ENCODE results near the gene STK33.

GRCh38 chr11:8372641-8373381, 221.2 kb downstream of the STK33 start:
- TF ChIP-seq EZH2 (optimal IDR thresholded peaks at IDR 0.05; ENCODE audit: low read depth, low read length) (no peak), CTCF (IDR thresholded peaks at IDR 0.05; ENCODE audit: low read length) (no peak)
